GM19099 (cell line): ENCODE measurements around the gene HNF1B.

Experiments
- POLR2A ChIP-seq: IDR thresholded peaks from 3 replicates; pipeline ENCODE4 v1.6.1; 2011; ENCODE audit warnings: low read depth; ENCODE audit not compliant: insufficient read length; ENCODE audit errors: extremely low read depth

HNF1B gene

GRCh38 chr17:37770631-37771518 lies 26.0 kb upstream of the HNF1B start:
- no peak for TF ChIP-seq POLR2A

- TF ChIP-seq POLR2A, result no peak
Observed at GRCh38 chr17:37769050-37769449, 24.2 kb upstream of the HNF1B start.

- no peak for TF ChIP-seq POLR2A
Observed at GRCh38 chr17:37768438-37768837, 23.6 kb upstream of the HNF1B start.

- TF ChIP-seq POLR2A, result no peak
Observed at GRCh38 chr17:37766971-37767370, 22.1 kb upstream of the HNF1B start.

GRCh38 chr17:37764383-37764782 lies 19.5 kb upstream of the HNF1B start:
- no peak for TF ChIP-seq POLR2A

- TF ChIP-seq POLR2A, result no peak
Observed at GRCh38 chr17:37762666-37763065, 17.8 kb upstream of the HNF1B start.

- no peak for TF ChIP-seq POLR2A
Observed at GRCh38 chr17:37761961-37762360, 17.1 kb upstream of the HNF1B start.

GRCh38 chr17:37761059-37761458 lies 16.2 kb upstream of the HNF1B start:
- no peak for TF ChIP-seq POLR2A

GRCh38 chr17:37759014-37759637 lies 14.3 kb upstream of the HNF1B start:
- TF ChIP-seq POLR2A, result no peak

GRCh38 chr17:37756051-37756450 lies 11.2 kb upstream of the HNF1B start:
- no peak for TF ChIP-seq POLR2A

- TF ChIP-seq POLR2A, result no peak
Observed at GRCh38 chr17:37755455-37755854, 10.6 kb upstream of the HNF1B start.

- no peak for TF ChIP-seq POLR2A
Observed at GRCh38 chr17:37754363-37754762, 9.5 kb upstream of the HNF1B start.

GRCh38 chr17:37752482-37752881 lies 7.6 kb upstream of the HNF1B start:
- TF ChIP-seq POLR2A, result no peak

- peak; percentile 41 for TF ChIP-seq POLR2A
Observed at GRCh38 chr17:37750768-37751475, 6.1 kb upstream of the HNF1B start.

GRCh38 chr17:37750292-37750691 lies 5.4 kb upstream of the HNF1B start:
- no peak for TF ChIP-seq POLR2A

- TF ChIP-seq POLR2A, result peak; percentile 7
Observed at GRCh38 chr17:37747222-37747621, 2.4 kb upstream of the HNF1B start.

GRCh38 chr17:37746617-37747016 lies 1.8 kb upstream of the HNF1B start:
- peak; percentile 29 for TF ChIP-seq POLR2A
